Measurements from ENCODE around the gene SKI.
"Not testable (repeated sequence)": the region's sequence is repeated elsewhere in the genome, so short reads cannot be mapped to it uniquely, and the experiment has no call there.

Gene SKI

DNA sequence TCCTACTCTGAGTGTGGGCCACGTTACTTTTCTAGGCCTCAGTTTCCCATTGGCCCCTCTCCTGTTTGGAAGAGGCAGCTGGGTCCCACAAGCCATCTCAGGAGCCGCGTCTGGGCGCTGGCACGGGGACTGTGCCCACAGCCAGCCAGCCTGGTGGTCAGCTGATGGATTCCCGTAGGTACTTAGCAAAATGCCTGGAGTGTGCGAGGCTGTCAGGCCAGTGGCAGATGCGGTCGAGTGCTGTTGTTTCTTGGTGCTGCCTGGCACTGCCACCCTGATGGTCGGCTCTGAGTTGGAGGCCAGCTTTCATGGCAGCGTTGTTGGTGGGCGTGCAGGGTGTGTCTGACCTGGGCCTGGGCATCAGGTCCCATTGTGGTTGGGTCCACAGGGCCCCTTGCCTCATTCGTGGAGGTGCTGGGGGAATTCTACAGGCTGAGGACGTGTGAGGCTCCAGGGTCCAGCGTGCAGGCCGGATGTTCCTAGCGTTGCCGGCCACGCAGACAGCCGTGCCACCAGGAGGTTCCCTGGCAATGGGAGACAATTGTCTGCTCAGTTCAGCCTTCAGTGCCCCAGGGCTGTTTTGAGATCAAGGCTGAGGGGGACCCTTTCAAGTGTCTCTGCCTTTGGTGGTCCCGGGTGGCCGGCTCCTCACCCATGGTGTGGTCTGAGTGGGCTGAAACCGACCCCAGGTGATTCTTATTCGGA lies 20.9 kb downstream of the SKI start:
- DNase-seq, result no peak

DNA sequence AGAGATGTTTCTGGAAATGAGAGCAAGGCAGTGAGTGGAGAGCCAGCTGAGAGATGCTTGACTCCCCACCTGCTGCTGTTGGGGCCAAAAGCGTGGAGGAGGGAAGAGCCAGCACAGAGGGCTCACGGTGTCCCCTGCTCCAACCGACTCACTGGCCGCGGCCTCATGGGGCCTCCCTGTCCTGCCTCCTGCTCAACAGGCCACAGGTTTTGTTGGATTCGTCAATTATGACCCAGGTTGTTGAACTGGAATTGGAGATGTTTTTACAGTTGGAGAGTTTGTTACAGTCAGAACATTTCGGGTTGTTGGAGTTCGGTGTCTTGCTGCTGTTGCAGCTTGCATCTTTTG lies 21.4 kb downstream of the SKI start:
- no peak for DNase-seq

DNA sequence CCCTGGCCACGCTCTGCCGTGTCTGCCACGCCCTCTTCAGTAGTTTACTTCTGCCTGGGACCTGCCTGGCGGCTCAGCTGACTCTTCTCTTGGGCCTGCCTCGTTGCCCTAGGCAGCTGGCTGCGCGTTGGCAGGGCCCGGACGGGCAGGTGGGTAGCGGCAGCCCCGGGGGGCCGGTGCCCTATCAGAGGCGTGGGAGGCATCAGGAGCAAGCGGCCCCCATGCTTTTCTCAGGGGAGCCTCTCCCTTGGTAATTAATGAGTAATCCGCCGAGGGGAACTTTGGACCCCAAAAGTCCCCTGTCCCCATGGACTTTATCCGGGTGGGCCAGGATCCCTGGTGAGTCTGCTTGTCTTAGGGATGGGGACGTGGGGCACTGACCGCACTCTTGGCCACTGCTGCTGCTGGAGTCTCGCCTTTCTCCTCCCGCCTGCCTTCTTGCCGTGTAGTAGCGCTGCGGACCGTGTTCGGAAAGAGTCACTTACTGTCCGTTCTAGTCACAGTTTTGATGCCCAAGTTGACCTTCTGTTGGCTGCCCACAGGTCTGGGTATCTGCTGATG lies 22.7 kb downstream of the SKI start:
- no peak for DNase-seq

DNA sequence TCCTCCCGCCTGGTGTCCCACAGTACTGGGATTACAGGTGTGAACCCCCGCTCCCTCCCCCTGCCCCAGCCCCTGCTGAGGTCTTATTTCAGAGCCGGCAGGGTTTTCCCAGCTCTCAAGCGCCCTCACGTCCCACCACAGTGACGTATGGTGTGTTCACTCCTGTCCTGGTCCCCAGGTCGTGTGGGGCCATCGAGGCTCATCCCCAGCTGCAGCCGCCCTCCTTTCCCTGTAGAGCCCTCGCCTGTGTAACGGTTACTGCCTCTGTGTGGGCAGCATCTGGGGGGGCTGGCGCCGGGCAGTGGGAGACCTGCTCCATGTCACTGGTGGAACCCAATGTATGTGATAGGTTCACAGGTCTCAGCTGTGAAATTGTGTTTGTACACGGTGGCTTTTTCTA lies 23.2 kb downstream of the SKI start:
- DNase-seq, result no peak

DNA sequence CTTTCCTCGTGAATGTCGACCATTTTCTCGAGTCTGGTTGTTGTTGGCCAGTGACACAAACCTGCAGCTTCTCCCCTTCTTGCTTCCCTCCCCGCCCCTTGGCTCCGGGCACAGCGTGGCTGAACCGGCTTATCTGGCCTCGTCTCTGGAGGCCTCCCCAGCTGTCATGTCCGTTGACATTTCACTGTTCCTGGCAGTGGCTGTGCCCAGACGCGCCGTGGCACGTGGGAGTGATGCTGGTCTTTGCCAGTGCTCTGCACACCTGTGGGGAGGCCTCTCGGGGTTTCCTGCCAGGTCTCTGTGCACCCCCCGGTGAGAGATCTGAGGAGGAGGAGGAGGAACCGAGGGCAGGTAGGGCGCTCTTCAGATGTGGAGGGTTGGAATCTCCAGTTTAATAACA lies 23.7 kb downstream of the SKI start:
- DNase-seq, result no peak

DNA sequence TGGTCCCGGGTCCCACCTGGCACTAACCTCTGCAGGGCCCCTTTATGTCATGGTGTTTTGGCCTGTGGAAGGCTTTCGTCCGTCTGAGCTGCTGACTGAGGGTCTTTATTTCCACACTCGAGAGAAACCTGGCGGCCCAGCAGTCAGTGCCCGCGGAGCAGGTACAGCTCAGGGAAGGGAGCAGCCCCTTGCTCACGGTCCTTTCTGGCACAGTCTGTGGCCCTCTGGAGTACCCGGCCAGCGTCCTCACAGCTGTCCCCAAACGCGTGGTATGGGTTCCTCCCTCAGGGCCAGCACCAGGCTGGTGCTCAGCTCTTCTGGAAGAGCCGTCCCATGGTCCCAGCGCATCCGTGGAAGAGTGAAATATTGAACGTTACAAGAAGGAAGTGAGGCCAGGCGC lies 24.3 kb downstream of the SKI start:
- DNase-seq, result no peak

DNA sequence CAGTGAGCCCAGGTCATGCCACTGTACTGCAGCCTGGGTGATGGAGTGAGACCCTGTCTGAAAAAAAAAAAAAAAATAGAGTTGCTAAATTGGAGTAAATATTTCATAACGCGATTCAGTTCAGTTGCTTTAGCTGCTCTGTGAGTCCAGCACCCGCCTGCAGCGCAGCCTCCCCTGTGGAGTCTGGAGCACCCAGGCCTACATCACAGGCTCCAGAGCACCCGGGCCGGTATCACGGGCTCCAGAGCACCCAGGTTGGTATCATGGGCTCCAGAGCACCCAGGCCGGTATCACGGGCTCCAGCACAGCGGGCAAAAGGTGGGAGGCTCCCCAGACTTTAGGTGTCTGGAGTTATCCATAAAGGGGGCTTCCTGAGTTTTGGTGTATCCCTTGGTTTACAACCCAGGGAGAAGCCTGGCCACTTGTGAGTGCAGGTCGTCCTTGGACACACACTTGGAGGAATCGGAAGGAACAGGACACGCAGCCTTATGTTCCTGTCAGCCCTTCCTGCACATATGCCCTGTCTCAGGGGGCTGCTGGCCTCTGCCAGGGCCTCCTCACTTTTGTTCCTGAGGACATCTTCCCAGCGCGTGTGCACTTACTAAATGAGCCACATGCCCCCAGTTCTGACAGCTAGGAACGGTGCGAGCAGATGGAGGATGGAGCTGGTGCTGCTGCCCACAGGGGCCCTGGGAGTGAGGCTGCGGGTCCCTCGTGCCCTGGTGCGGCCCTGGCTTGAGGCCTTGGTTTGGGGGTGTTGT lies 25.1 kb downstream of the SKI start:
- DNase-seq, result no peak

DNA sequence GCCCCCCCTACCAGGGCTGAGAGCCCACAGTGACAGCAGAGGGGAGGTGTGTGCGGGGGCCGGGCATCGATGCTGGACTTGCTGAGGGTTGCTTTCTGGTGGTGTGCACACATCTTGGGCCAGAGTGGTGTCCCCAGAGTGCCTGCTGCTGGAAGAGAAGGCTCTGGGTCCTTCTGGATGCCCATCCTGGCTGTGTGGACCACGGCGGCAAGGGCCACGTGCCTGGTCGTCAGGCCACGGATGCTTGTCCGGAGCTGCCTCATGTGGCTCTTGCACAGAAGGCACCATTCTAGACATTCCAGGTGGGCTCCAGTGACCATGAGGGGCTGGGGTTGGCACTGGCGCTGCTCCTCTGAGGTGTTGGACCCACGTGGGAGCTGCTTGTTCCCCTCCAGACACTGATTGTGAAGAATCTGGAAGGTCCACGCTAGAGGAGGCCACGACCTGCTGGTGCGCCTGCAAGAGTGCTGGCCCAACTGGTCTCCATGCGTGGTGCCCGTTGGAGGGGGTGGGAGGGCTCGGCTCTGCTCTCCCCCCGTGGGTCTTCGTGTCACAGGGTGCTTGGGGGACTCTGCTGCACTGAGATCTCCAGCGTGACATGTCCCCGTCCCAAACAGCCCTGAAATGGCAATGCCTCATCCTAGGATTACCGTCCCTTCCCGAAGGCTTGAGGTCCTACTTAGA lies 25.8 kb downstream of the SKI start:
- DNase-seq, result no peak

DNA sequence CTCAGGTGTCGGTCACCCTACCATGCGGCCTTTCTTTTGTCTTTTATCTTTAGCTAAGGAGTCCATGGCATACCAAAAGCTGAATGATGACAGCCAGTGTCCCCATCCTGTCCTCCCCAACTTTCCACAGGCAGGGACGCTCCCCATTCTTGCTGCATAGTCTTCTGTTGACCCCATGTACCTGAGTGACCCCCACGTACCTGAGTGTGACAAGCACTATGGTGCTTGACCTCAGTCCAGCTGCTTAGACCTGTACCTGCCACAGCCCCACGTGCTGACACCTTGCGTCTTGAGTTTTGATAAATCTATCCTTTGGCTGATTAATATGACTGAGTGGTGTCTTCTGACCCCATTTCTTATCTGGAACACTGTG lies 26.9 kb downstream of the SKI start:
- no peak for DNase-seq

DNA sequence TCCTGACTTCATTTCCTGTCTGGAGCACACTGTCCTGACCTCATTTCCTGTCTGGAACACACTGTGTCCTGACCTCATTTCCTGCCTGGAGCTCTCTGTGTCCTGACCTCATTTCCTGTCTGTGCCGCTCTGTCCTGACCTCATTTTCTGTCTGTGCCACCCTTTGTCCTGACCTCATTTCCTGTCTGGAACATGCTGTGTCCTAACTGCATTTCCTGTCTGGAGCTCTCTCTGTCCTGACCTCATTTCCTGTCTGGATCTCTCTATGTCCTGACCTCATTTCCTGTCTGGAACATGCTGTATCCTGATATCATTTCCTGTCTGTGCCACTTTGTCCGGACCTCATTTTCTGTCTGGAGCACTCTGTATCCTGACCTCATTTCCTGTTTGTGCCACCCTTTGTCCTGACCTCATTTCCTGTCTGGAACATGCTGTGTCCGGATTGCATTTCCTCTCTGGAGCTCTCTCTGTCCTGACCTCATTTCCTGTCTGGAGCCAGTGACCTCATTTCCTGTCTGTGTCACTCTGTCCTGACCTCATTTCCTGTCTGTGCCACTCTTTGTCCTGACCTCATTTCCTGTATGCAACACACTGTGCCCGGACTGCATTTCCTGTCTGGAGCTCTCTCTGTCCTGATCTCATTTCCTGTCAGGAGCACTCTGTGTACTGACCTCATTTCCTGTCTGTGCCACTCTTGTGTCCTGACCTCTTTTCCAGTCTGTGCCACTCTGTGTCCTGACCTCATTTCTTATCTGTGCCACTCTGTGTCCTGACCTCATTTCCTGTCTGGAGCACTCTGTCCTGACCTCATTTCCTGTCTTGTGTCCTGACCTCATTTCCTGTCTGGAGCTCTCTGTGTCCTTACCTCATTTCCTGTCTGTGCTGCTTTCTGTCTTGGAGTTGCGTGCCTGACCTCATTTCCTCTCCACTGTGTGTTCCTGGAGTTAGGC lies 27.6 kb downstream of the SKI start:
- peak; percentile 11 to 16 for DNase-seq

DNA sequence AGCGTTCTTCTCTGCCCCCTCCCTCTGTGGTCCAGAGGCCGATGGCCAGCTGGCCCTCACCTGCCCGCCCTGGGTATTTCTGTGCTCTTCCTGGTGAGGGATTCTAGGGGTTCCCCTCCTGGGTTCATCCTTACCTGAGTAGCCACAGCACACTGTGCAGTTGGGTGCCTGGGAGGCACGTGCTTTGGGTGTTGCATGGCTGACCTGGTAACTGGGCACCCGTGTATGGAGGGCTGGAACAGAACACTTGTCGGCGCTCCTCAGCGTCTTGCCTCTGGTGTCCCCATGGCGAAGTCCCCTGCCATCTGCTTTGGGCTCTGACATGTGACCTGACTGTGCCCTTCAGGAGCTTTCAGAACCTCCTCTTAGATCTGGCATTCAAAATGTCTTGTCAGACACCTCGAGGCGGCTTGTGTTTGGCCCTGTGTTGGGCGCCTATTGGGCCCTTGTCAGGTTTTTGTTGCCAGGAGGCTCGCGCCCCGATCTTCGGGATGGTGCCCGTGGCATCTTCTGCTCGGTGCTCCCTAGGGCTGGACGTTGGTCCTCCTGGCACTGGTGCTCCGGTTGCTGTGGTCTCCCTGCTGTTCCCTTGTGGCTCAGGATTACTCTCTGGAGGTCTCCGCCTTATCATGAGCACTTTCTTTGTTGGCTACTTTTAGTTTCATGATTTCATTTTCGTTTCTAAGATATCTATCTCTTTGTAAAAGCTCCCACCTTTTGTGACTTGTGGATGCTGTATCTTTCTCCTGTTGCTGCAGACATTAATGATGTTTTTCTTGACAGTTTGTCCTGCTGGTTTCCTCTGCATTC lies 28.5 kb downstream of the SKI start:
- no peak for DNase-seq

DNA sequence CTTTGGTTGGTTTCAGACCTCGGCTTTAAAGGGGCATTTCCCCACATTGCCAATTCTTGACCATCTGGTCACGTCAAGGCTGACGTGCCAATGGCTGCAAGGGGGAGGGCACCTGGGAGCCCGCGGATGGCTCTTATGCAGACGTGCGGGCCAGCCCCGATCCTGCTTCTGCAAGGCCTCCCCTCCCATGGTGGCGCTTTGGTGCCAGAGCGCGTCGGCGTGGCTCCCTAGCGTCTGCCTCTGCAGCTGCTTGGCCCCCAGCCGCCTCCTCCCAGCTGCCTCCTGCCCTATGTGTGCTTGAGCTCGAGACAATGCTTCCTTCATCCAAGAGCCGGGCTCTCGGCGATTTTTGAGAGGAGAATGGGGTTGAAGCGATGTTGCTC lies 29.1 kb downstream of the SKI start:
- no peak for DNase-seq

DNA sequence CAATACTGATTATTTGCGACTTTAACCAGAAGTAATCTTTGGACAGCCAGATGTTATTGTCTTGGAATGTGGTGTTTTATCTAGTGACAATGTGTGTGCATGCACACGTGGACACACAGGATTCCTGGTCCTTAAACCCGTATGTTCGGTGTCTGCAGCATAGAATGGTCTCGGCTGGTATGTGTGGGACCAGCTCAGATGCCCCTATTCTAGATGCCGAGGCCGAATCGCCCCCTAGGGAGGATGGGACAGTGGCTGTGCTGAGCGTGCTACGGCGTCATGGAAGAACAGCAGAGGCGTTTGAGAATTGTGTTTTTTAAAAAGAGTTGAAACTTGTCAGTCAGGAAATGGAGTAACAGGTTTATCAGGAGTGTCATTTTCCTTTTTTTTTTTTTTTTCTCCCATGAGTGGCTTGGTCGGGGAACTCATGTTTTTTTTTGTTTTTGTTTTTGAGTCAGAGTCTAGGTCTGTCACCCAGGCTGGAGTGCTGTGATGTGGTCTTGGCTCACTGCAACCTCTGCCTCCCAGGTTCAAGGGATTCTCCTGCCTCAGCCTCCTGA lies 30.1 kb downstream of the SKI start:
- DNase-seq, result no peak

DNA sequence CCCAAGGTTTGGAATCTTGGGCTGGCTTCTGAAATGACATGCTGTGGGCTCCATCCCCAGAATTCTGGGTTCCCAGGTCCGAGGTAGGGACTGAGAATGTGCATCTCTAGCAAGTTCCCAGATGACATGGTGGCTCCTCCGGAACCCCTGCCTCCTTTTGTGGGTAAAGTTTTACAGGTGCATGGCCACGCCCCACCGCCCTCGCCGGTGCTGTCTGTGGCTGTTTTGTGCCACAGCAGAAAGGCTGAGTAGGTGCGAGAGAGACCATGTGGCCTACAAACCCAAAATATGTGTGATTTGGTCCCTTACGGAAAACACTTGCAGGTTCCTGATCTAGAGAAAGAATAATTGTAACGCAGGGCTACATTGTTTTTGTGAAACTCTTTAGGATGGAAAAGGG lies 30.9 kb downstream of the SKI start:
- no peak for DNase-seq

DNA sequence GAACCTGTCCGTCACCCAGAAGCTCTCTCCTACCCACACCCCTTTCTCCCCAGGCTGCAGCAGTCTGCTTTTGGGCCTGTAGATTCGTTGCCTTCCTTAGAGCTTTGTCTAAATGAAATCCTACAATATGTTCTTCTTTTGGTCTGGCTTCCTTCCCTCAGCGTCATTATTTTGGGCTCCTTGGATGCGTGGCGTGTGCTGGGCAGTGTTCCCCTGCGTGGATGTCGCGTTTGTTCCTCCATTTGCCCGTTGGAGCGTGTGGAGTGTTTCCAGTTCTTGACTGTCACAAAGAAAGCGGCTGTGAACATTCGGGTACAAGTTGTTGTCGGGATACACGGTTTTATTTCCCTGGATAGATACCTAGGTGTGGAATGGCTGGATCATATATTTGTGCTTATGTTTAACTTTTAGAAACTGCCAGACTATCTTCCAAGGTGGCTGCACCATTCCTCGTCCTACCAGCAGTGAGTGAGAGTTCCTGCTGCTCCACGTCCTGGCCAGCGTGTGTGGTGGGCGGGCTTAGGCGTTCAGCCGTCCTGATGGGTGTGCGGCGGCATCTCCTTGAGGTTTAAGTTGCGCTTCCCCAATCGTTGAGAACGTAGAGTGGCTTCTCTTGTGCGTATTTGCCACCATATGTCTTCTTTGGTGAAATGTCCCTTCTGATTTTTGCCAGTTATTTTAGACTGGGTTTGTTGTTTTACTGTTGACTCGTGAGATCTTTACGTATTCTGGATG lies 31.7 kb downstream of the SKI start:
- DNase-seq, result no peak

DNA sequence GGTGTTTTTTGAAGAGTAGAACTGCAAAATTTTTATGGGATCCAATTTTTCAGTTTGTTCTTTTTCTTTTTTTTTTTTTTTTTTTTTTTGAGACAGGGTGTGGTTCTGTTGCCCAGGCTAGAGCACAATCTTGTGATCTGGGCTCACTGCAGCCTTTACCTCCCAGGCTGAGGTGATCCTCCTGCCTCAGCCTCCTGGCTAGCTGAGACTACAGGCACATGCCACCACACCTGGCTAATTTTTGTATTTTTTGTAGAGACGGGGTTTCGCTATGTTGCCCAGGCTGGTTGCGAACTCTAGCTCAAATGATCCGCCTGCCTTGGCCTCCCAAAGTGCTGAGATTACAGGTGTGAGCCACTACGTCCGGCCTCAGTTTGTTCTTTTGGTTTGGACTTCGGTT lies 32.4 kb downstream of the SKI start:
- DNase-seq, result not testable (repeated sequence)

DNA sequence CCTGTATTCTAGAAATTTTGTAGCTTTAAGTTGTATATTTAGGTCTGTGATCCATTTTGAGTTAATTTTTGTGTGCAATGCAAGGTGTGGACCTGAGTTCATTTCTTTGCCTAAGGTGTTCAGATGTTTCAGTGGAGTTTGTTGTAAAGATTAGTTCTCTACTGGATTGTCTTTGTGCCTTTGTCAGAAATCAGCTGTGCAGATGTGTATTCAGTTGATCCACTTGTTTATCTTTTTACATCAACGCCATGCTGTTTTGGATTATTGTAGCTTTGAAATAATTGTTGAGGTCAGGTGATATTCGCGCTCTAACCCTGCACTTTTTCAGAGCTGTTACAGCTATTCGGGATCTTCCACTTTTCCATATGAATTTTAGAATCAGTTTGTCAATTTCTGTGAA lies 32.8 kb downstream of the SKI start:
- no peak for DNase-seq

DNA sequence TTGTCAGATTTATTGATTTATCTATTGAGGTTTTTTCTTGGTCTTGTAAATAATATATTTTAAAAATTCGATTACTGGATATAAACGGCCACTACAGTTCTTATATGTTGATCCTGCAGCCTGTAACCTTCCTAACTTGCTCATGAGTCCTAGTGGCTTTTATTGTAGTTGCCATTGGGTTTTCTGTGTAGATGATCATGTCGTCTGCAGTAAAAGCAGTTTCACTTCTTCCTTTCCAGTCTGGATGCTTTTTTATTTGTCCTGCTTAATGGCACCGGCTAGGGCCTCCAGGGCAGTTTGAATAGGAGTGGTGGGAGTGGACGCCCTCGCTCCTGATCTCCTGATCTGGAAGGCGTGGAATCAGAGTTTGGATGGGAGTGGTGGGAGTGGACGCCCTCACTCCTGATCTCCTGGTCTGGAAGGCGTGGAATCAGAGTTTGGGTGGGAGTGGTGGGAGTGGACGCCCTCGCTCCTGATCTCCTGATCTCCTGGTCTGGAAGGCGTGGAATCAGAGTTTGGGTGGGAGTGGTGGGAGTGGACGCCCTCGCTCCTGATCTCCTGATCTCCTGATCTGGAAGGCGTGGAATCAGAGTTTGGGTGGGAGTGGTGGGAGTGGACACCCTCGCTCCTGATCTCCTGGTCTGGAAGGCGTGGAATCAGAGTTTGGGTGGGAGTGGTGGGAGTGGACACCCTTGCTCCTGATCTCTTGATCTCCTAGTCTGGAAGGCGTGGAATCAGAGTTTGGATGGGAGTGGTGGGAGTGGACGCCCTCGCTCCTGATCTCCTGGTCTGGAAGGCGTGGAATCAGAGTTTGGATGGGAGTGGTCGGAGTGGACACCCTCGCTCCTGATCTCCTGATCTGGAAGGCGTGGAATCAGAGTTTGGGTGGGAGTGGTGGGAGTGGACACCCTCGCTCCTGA lies 33.6 kb downstream of the SKI start:
- not testable (repeated sequence) for DNase-seq

DNA sequence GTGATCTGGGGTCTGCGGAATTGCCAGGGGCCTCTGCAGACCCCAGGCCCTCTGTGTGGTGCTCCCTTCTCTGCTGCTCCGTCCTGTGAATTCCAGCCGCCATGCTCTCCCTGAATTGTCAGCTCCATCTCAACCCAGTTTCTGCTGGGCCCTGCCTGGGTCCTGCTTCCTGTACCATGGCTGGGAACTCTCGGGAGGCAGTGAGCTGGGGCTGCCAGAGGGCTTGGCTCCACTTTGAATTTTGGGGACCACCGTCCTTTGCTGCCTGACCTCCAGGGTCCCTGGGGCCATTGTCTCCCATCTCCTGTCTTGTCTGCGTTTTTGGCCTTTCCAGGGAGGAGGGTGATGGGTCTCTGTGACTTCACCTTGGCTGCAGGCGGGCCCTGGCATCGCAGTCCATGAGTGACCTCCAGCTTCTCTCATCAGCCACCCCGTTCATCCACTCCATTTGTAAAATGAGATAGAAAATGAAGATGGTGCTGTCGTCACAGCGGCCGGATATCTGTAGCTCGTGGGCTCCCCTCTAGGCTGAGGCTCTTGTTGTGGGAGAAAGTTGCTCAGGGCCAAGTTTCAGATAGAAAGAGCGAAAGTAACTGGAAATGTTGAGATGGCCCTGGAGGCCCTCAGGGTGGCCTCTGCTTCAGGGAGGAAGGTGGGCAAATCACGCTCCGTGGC lies 38.3 kb downstream of the SKI start:
- DNase-seq, result no peak
